ENCODE results near the gene NEK11.

The NEK11 gene

DNA sequence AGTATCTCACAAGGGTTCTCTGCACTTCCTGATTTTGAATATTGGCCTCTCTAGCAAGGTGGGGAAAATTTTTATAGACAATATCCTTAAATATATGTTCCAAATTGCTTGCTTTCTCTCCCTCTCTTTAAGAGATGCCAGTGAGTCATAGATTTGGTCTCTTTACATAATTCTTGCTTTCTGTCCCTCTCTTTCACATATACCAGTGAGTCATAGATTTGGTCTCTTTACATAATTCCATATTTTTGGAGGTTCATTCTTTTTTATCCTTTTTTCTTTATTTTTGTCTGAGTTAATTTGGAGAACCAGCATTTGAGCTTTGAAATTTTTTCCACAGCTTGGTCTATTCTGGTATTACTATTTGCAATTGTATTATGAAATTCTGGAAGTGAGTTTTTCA lies 277.2 kb downstream of the NEK11 start:
- H3K9ac ChIP-seq (ENCODE audit: low read length) = no peak overlapping the region
- H3K4me2 ChIP-seq (ENCODE audit: low read length) = no peak overlapping the region
- no peaks in the 10 kb centered on the region for H3K79me2 ChIP-seq (ENCODE audit: insufficient read depth, low read length)
- TF ChIP-seq EZH2 (IDR thresholded peaks at IDR 0.05; ENCODE audit: borderline replicate concordance, low read length) = no peak
- TF ChIP-seq, protein P1, sequence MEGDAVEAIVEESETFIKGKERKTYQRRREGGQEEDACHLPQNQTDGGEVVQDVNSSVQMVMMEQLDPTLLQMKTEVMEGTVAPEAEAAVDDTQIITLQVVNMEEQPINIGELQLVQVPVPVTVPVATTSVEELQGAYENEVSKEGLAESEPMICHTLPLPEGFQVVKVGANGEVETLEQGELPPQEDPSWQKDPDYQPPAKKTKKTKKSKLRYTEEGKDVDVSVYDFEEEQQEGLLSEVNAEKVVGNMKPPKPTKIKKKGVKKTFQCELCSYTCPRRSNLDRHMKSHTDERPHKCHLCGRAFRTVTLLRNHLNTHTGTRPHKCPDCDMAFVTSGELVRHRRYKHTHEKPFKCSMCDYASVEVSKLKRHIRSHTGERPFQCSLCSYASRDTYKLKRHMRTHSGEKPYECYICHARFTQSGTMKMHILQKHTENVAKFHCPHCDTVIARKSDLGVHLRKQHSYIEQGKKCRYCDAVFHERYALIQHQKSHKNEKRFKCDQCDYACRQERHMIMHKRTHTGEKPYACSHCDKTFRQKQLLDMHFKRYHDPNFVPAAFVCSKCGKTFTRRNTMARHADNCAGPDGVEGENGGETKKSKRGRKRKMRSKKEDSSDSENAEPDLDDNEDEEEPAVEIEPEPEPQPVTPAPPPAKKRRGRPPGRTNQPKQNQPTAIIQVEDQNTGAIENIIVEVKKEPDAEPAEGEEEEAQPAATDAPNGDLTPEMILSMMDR (IDR thresholded peaks at IDR 0.05; ENCODE audit: low read length) = no peak
- H3K9me3 ChIP-seq (ENCODE audit: low read length) = no peaks in the 10 kb centered on the region
- H4K20me1 ChIP-seq (ENCODE audit: insufficient read depth, low read length) = no peaks in the 10 kb centered on the region
- no peak overlapping the region for H3K27ac ChIP-seq (ENCODE audit: low read depth, low read length, poor library complexity, severe bottlenecking)
- H3K9me2 ChIP-seq (ENCODE audit: low read depth, low read length) = no peaks in the 10 kb centered on the region
- no peaks in the 10 kb centered on the region for H3K27me3 ChIP-seq (ENCODE audit: insufficient read depth, low read length)
- H3K4me3 ChIP-seq (ENCODE audit: low read depth, low read length, poor library complexity, severe bottlenecking) = no peak overlapping the region
- H3K36me3 ChIP-seq (ENCODE audit: insufficient read depth, low read length) = no peaks in the 10 kb centered on the region
- no peaks in the 10 kb centered on the region for H3F3A ChIP-seq (ENCODE audit: insufficient read depth, low read length)
- no peaks in the 10 kb centered on the region for H3K4me1 ChIP-seq (ENCODE audit: insufficient read depth, low read length, severe bottlenecking)
- no peak overlapping the region for H2AFZ ChIP-seq (ENCODE audit: low read length)

DNA sequence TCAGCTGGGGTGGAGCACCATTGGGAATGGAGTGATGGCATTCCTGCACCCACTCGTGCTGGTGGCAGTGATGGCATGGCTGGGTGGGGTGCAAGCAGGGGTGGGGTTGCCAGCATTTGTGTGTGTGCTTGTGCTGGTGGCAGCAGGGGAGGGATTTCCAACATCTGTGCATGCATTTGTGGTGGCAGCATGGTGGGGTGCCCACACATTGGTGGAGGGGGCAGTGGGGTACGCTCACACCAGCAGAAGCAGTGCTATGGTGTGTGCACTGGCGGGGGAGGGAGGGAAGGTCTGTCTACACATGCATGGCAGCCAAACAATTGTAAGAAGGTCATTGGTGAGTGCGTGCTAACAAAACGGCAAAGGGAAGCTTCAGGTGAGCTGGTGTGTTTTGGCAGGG lies 278.2 kb downstream of the NEK11 start:
- Histone ChIP-seq H3K36me3 (ENCODE audit: insufficient read depth, low read length) (no peaks in the 10 kb centered on the region), H3K4me3 (ENCODE audit: low read depth, low read length, poor library complexity, severe bottlenecking) (no peak overlapping the region), H3K4me1 (ENCODE audit: insufficient read depth, low read length, severe bottlenecking) (no peaks in the 10 kb centered on the region), H3K27ac (ENCODE audit: low read depth, low read length, poor library complexity, severe bottlenecking) (no peak overlapping the region), H3K9me3 (ENCODE audit: low read length) (no peaks in the 10 kb centered on the region), H3K27me3 (ENCODE audit: insufficient read depth, low read length) (no peaks in the 10 kb centered on the region), H3K4me2 (ENCODE audit: low read length) (no peak overlapping the region), H3K9ac (ENCODE audit: low read length) (no peak overlapping the region), H4K20me1 (ENCODE audit: insufficient read depth, low read length) (no peaks in the 10 kb centered on the region), H3K9me2 (ENCODE audit: low read depth, low read length) (no peaks in the 10 kb centered on the region), H3F3A (ENCODE audit: insufficient read depth, low read length) (no peaks in the 10 kb centered on the region), H3K79me2 (ENCODE audit: insufficient read depth, low read length) (no peaks in the 10 kb centered on the region), H2AFZ (ENCODE audit: low read length) (no peak overlapping the region)
- TF ChIP-seq, protein P1 (IDR thresholded peaks at IDR 0.05; ENCODE audit: low read length) = no peak
- no peak for TF ChIP-seq EZH2 (IDR thresholded peaks at IDR 0.05; ENCODE audit: borderline replicate concordance, low read length)

DNA sequence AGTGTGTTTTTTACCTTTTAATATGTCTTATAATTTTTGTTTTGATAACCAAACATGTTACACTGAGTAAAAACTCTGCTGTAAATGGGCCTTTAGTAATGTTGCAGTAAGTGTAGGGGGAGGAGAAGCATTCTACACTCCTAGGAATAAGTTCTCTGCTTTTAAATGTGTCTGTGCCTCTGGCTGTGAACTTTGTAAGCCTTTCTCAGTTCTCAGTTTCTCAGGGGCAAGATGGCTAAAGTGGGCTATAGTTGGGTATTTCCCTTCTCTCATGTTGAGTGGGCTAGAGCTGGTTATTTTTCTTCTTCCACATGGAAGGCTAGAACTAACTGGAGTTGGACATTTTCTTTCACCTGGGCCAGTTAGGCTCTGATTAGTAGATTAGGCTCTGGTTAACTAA lies 279.6 kb downstream of the NEK11 start:
- Histone ChIP-seq H3K4me2 (ENCODE audit: low read length) (no peak overlapping the region), H3K9me2 (ENCODE audit: low read depth, low read length) (no peaks in the 10 kb centered on the region), H4K20me1 (ENCODE audit: insufficient read depth, low read length) (no peaks in the 10 kb centered on the region), H3K9me3 (ENCODE audit: low read length) (no peaks in the 10 kb centered on the region), H3F3A (ENCODE audit: insufficient read depth, low read length) (no peaks in the 10 kb centered on the region), H3K4me1 (ENCODE audit: insufficient read depth, low read length, severe bottlenecking) (no peaks in the 10 kb centered on the region), H3K4me3 (ENCODE audit: low read depth, low read length, poor library complexity, severe bottlenecking) (no peak overlapping the region), H3K79me2 (ENCODE audit: insufficient read depth, low read length) (no peaks in the 10 kb centered on the region), H3K27me3 (ENCODE audit: insufficient read depth, low read length) (no peaks in the 10 kb centered on the region), H3K36me3 (ENCODE audit: insufficient read depth, low read length) (no peaks in the 10 kb centered on the region), H3K9ac (ENCODE audit: low read length) (no peak overlapping the region), H2AFZ (ENCODE audit: low read length) (no peak overlapping the region), H3K27ac (ENCODE audit: low read depth, low read length, poor library complexity, severe bottlenecking) (no peak overlapping the region)
- TF ChIP-seq EZH2 (IDR thresholded peaks at IDR 0.05; ENCODE audit: borderline replicate concordance, low read length) = no peak
- TF ChIP-seq, protein P1 (IDR thresholded peaks at IDR 0.05; ENCODE audit: low read length) = no peak

Data from OCI-LY1 (cell line).